GM23338 (cell line): ENCODE results near the gene SLC35F4.

Source experiments
- CREB1 ChIP-seq: fragments of 250-450 bp; sonication (Bioruptor Pico); IDR thresholded peaks from 2 replicates; pipeline ENCODE4 v1.5.0; 2020; ENCODE audit warnings: low read depth, mild to moderate bottlenecking, moderate library complexity
- TF ChIP-seq, protein P1 (sequence below): IDR thresholded peaks from one replicate; pipeline ENCODE4 v1.6.1; 2018; ENCODE audit warnings: antibody characterized with exemption; ENCODE audit not compliant: unreplicated experiment
- TF ChIP-seq, protein P2 (sequence below), 2 experiments: fragments of 200-600 bp in 1 of 2; sonication (generic) in 1 of 2; conservative IDR thresholded peaks; 2 replicates each; pipeline versions ENCODE4 v1.5.1 to v1.6.1; 2016 to 2017; ENCODE audit warnings: antibody characterized with exemption in 2 of 2, low read depth in 2 of 2, mild to moderate bottlenecking in 2 of 2, moderate library complexity in 1 of 2

DNA sequence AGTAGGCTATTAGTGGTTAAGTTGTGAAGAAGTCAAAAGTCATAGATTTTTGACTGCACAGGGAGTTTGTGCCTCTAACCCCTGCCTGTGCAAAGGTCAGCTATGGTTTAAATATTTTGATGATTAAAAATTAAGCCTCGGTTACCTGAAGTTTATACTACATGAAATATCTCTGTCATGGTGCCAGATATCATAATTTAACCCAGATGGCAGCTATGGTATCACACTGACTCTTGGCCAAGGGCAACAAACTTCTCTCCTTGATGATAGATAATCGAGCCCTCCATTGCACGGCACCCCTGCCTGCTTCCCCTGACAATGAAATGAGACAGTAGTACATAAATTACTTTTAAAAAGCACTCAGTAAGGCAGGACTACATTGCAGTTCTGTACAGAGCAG lies 80.8 kb downstream of the SLC35F4 start:
- TF ChIP-seq CREB1 (CRISPR knock-in tag): no peak
- TF ChIP-seq, protein P1, sequence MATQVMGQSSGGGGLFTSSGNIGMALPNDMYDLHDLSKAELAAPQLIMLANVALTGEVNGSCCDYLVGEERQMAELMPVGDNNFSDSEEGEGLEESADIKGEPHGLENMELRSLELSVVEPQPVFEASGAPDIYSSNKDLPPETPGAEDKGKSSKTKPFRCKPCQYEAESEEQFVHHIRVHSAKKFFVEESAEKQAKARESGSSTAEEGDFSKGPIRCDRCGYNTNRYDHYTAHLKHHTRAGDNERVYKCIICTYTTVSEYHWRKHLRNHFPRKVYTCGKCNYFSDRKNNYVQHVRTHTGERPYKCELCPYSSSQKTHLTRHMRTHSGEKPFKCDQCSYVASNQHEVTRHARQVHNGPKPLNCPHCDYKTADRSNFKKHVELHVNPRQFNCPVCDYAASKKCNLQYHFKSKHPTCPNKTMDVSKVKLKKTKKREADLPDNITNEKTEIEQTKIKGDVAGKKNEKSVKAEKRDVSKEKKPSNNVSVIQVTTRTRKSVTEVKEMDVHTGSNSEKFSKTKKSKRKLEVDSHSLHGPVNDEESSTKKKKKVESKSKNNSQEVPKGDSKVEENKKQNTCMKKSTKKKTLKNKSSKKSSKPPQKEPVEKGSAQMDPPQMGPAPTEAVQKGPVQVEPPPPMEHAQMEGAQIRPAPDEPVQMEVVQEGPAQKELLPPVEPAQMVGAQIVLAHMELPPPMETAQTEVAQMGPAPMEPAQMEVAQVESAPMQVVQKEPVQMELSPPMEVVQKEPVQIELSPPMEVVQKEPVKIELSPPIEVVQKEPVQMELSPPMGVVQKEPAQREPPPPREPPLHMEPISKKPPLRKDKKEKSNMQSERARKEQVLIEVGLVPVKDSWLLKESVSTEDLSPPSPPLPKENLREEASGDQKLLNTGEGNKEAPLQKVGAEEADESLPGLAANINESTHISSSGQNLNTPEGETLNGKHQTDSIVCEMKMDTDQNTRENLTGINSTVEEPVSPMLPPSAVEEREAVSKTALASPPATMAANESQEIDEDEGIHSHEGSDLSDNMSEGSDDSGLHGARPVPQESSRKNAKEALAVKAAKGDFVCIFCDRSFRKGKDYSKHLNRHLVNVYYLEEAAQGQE: no peak
- TF ChIP-seq, protein P2, sequence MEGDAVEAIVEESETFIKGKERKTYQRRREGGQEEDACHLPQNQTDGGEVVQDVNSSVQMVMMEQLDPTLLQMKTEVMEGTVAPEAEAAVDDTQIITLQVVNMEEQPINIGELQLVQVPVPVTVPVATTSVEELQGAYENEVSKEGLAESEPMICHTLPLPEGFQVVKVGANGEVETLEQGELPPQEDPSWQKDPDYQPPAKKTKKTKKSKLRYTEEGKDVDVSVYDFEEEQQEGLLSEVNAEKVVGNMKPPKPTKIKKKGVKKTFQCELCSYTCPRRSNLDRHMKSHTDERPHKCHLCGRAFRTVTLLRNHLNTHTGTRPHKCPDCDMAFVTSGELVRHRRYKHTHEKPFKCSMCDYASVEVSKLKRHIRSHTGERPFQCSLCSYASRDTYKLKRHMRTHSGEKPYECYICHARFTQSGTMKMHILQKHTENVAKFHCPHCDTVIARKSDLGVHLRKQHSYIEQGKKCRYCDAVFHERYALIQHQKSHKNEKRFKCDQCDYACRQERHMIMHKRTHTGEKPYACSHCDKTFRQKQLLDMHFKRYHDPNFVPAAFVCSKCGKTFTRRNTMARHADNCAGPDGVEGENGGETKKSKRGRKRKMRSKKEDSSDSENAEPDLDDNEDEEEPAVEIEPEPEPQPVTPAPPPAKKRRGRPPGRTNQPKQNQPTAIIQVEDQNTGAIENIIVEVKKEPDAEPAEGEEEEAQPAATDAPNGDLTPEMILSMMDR (conservative IDR thresholded peaks at IDR 0.05; ENCODE audit: low read depth in 2 of 2): no peak
